HCT116 (cell line): Measurements from ENCODE around the gene SH3TC1. TPM values are rescaled to one million over a fixed set of nuclear protein-coding genes. Genes with fewer than 3 reads are reported as not detected.

Experiments used
- ATAC-seq: fragments of 200-7000 bp; cut with Tn5 transposase; 2 replicates; pipeline ENCODE4 v1.9.1; 2020; ENCODE audit warnings: mild to moderate bottlenecking, moderate library complexity
- BruUV-seq: library from RNA; stranded (reverse); fragments of 400-500 nt; replicated peaks from 2 replicates; lab custom pipeline; 2021; lab: Mats Ljungman, UMichigan
- CTCF ChIA-PET: fragments of 300-600 bp; sonication (Branson Sonifier 250); formaldehyde crosslinking; loops from one replicate; lab custom pipeline; 2021; ENCODE audit warnings: antibody characterized with exemption; lab: Charles Lee
- POLR2A ChIA-PET: fragments of 300-600, 350-600 bp; sonication (Branson Sonifier 250); formaldehyde crosslinking; loops from one replicate; lab custom pipeline; 2021; ENCODE audit warnings: antibody characterized with exemption; lab: Charles Lee
- RAD21 ChIA-PET, 2 experiments: fragments of 300-600 bp; sonication (Branson Sonifier 250); formaldehyde crosslinking; loops; one replicate each; lab custom pipeline; 2023; ENCODE audit warnings: low total read pairs in 2 of 2; ENCODE audit not compliant: uncharacterized antibody in 2 of 2, unreplicated experiment in 2 of 2, low non-redundant PET in 1 of 2; lab: Charles Lee
- DNase-seq: peaks from one replicate; pipeline ENCODE4 v3.0.0-alpha.2; 2010; ENCODE audit warnings: low read depth, low spot score
- H2AFZ ChIP-seq: fragments of 200-600 bp; shearing (Covaris generic), sonication (generic); 2 replicates; pipeline ENCODE4 v1.6.1; 2017; ENCODE audit warnings: low read depth, mixed run types, mixed read lengths, antibody characterized with exemption, low read length; ENCODE audit not compliant: poor library complexity, severe bottlenecking
- H3K27ac ChIP-seq: 2 replicates; pipeline ENCODE4 v1.5.1; 2012; ENCODE audit warnings: low read depth, low read length
- H3K27me3 ChIP-seq: fragments of 200-600 bp; sonication (generic); 2 replicates; pipeline ENCODE4 v1.6.1; 2016; ENCODE audit warnings: mixed run types, low read length, mixed read lengths; ENCODE audit not compliant: insufficient read depth
- H3K36me3 ChIP-seq, 2 experiments: fragments of 200-500 bp in 1 of 2; fragments of 200-600 bp in 1 of 2; sonication (Bioruptor generic) in 1 of 2; sonication (generic) in 1 of 2; 2 replicates each; pipeline versions ENCODE4 v1.5.1 to v1.6.1; 2014 to 2016; ENCODE audit warnings: low read length in 2 of 2, inconsistent platforms in 1 of 2, mixed read lengths in 1 of 2, mixed run types in 1 of 2; ENCODE audit not compliant: insufficient read depth in 2 of 2, control insufficient read depth in 1 of 2
- H3K4me1 ChIP-seq, 2 experiments: fragments of 200-600 bp in 1 of 2; sonication (generic) in 1 of 2; 2 replicates each; pipeline versions ENCODE4 v1.5.1 to v1.6.1; 2012 to 2017; ENCODE audit warnings: low read length in 2 of 2, inconsistent platforms in 1 of 2, mild to moderate bottlenecking in 1 of 2, mixed read lengths in 1 of 2, mixed run types in 1 of 2, moderate library complexity in 1 of 2; ENCODE audit not compliant: insufficient read depth in 2 of 2, control insufficient read depth in 1 of 2
- H3K4me2 ChIP-seq: fragments of 200-600 bp; sonication (generic); 2 replicates; pipeline ENCODE4 v1.6.1; 2017; ENCODE audit warnings: mixed run types, low read length, mixed read lengths
- H3K4me3 ChIP-seq, 2 experiments: fragments of 200-600 bp in 1 of 2; sonication (generic) in 1 of 2; replicated peaks in 1 of 2; 2 replicates each; pipeline ENCODE4 v1.5.1; 2011 to 2016; ENCODE audit warnings: low read length in 2 of 2, control low read depth in 1 of 2, low read depth in 1 of 2, mild to moderate bottlenecking in 1 of 2, mixed read lengths in 1 of 2, mixed run types in 1 of 2
- H3K79me2 ChIP-seq: fragments of 200-600 bp; sonication (generic); 2 replicates; pipeline ENCODE4 v1.6.1; 2017; ENCODE audit warnings: mild to moderate bottlenecking, mixed run types, low read length, moderate library complexity, mixed read lengths; ENCODE audit not compliant: insufficient read depth
- H3K9ac ChIP-seq: fragments of 200-600 bp; sonication (generic); 2 replicates; pipeline ENCODE4 v1.6.1; 2016; ENCODE audit warnings: low read length, mixed read lengths
- H3K9me2 ChIP-seq: fragments of 200-600 bp; sonication (generic), shearing (Covaris generic); 2 replicates; pipeline ENCODE4 v1.6.1; 2017; ENCODE audit warnings: mixed run types, mild to moderate bottlenecking, moderate library complexity; ENCODE audit not compliant: insufficient read depth
- H3K9me3 ChIP-seq, 2 experiments: fragments of 200-500 bp in 1 of 2; fragments of 200-600 bp in 1 of 2; sonication (Bioruptor generic) in 1 of 2; sonication (generic) in 1 of 2; 2 replicates each; pipeline ENCODE4 v1.6.1; 2014 to 2017; ENCODE audit warnings: low read length in 2 of 2, mixed read lengths in 2 of 2, inconsistent platforms in 1 of 2, low read depth in 1 of 2, mild to moderate bottlenecking in 1 of 2, mixed run types in 1 of 2, moderate library complexity in 1 of 2; ENCODE audit not compliant: control insufficient read depth in 1 of 2, insufficient read depth in 1 of 2
- H4K20me1 ChIP-seq: fragments of 200-600 bp; sonication (generic), shearing (Covaris generic); 2 replicates; pipeline ENCODE4 v1.6.1; 2017; ENCODE audit warnings: mixed run types, mild to moderate bottlenecking, moderate library complexity; ENCODE audit not compliant: insufficient read depth
- ATF3 ChIP-seq: IDR thresholded peaks from 2 replicates; pipeline ENCODE4 v1.6.1; 2012
- CEBPB ChIP-seq: IDR thresholded peaks from 2 replicates; pipeline ENCODE4 v1.6.1; 2012; ENCODE audit warnings: low read depth
- EGR1 ChIP-seq: IDR thresholded peaks from 2 replicates; pipeline ENCODE4 v1.6.1; 2012; ENCODE audit warnings: low read depth
- ELF1 ChIP-seq: IDR thresholded peaks from 2 replicates; pipeline ENCODE4 v1.6.1; 2012; ENCODE audit warnings: low read depth, borderline replicate concordance
- EZH2phosphoT487 ChIP-seq: fragments of 200-600 bp; IDR thresholded peaks from 2 replicates; pipeline ENCODE4 v1.6.1; 2018; ENCODE audit warnings: antibody characterized with exemption, borderline replicate concordance
- FOSL1 ChIP-seq: IDR thresholded peaks from 2 replicates; pipeline ENCODE4 v1.6.1; 2012; ENCODE audit warnings: low read depth
- MAX ChIP-seq: IDR thresholded peaks from 2 replicates; pipeline ENCODE4 v1.6.1; 2012
- POLR2AphosphoS5 ChIP-seq: IDR thresholded peaks from 2 replicates; pipeline ENCODE4 v1.6.1; 2011; ENCODE audit warnings: mild to moderate bottlenecking, low read depth, low read length, moderate library complexity
- RAD21 ChIP-seq: IDR thresholded peaks from 2 replicates; pipeline ENCODE4 v1.6.1; 2012; ENCODE audit warnings: low read depth, mild to moderate bottlenecking
- SP1 ChIP-seq: IDR thresholded peaks from 2 replicates; pipeline ENCODE4 v1.6.1; 2012; ENCODE audit warnings: low read depth
- TCF7L2 ChIP-seq: IDR thresholded peaks from 2 replicates; pipeline ENCODE4 v1.7.0; 2011; ENCODE audit warnings: borderline replicate concordance, inconsistent platforms; ENCODE audit not compliant: insufficient read depth, insufficient read length; ENCODE audit errors: extremely low read depth
- YY1 ChIP-seq: IDR thresholded peaks from 2 replicates; pipeline ENCODE4 v1.6.1; 2011; ENCODE audit warnings: low read length, low read depth, moderate library complexity, mild to moderate bottlenecking; ENCODE audit not compliant: insufficient replicate concordance; ENCODE audit errors: extremely low read depth
- ZFX ChIP-seq: fragments of 450-650 bp; IDR thresholded peaks from 2 replicates; pipeline ENCODE4 v1.6.1; 2017
- intact Hi-C: fragments of 100-400 bp; cut with micrococcal nuclease; formaldehyde crosslinking; loops from 2 replicates; pipeline ENCODE4 v1.10.0; 2022
- total RNA-seq: library from RNA; stranded (reverse); gene quantifications from one replicate; pipeline ENCODE4 v1.2.1, GENCODE V29; 2021; ENCODE audit not compliant: unreplicated experiment
- TF ChIP-seq, protein P1 (sequence below): IDR thresholded peaks from 2 replicates; pipeline ENCODE4 v1.6.1; 2011; ENCODE audit warnings: mild to moderate bottlenecking, low read length, moderate library complexity; ENCODE audit not compliant: insufficient replicate concordance; ENCODE audit errors: extremely low read depth
- TF ChIP-seq, protein P2 (sequence below), 3 experiments: fragments of 200-600 bp in 1 of 3; sonication (generic) in 1 of 3; IDR thresholded peaks in 2 of 3; conservative IDR thresholded peaks in 1 of 3; 2 replicates each; pipeline ENCODE4 v1.5.1; 2012 to 2017; ENCODE audit warnings: low read depth in 2 of 3, low read length in 2 of 3, antibody characterized with exemption in 1 of 3, borderline replicate concordance in 1 of 3, control low read depth in 1 of 3, mild to moderate bottlenecking in 1 of 3, mixed read lengths in 1 of 3, mixed run types in 1 of 3, moderate library complexity in 1 of 3; ENCODE audit not compliant: insufficient read depth in 1 of 3

The SH3TC1 gene
- total RNA-seq, 1 experiment from 2014 or later: 12.5 TPM

DNA sequence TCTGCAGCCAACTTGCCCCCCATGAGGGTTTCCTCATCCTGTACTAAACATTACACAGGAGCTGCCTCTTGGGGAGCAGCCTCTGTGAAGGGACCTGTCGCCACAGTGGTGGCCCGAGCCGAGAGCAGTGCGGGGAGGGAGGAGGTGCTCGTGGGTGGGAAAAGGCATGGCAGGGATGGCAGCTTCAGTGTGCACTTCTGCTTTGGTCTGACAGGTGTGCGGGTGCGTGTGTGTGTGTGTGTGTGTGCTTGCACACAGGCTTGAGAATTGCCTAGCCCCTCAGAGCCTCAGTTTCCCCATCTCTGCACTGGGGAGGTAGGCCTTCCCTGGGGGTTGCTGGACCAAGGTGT, 3.9 kb downstream of the SH3TC1 start (continued):
- TF ChIP-seq, protein P1, sequence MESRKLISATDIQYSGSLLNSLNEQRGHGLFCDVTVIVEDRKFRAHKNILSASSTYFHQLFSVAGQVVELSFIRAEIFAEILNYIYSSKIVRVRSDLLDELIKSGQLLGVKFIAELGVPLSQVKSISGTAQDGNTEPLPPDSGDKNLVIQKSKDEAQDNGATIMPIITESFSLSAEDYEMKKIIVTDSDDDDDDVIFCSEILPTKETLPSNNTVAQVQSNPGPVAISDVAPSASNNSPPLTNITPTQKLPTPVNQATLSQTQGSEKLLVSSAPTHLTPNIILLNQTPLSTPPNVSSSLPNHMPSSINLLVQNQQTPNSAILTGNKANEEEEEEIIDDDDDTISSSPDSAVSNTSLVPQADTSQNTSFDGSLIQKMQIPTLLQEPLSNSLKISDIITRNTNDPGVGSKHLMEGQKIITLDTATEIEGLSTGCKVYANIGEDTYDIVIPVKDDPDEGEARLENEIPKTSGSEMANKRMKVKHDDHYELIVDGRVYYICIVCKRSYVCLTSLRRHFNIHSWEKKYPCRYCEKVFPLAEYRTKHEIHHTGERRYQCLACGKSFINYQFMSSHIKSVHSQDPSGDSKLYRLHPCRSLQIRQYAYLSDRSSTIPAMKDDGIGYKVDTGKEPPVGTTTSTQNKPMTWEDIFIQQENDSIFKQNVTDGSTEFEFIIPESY: no peak
- TF ChIP-seq RAD21 (no peak), ELF1 (no peak), TCF7L2 (no peak), YY1 (no peak), EZH2phosphoT487 (no peak), CEBPB (no peak)
- TF ChIP-seq, protein P2, sequence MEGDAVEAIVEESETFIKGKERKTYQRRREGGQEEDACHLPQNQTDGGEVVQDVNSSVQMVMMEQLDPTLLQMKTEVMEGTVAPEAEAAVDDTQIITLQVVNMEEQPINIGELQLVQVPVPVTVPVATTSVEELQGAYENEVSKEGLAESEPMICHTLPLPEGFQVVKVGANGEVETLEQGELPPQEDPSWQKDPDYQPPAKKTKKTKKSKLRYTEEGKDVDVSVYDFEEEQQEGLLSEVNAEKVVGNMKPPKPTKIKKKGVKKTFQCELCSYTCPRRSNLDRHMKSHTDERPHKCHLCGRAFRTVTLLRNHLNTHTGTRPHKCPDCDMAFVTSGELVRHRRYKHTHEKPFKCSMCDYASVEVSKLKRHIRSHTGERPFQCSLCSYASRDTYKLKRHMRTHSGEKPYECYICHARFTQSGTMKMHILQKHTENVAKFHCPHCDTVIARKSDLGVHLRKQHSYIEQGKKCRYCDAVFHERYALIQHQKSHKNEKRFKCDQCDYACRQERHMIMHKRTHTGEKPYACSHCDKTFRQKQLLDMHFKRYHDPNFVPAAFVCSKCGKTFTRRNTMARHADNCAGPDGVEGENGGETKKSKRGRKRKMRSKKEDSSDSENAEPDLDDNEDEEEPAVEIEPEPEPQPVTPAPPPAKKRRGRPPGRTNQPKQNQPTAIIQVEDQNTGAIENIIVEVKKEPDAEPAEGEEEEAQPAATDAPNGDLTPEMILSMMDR (IDR thresholded peaks at IDR 0.05 in 2 of 3, conservative IDR thresholded peaks at IDR 0.05 in 1 of 3; ENCODE audit: borderline replicate concordance in 1 of 3, insufficient read depth in 1 of 3, low read depth in 2 of 3, low read length in 2 of 3): no peak

GRCh38 chr4:8203817-8204216, 4.7 kb downstream of the SH3TC1 start:
- no peak overlapping the region for H3K4me2 ChIP-seq
- no peak overlapping the region for H3K4me3 ChIP-seq
- no peaks in the 10 kb centered on the region for H3K9me2 ChIP-seq
- POLR2A ChIA-PET: no interaction called here
- H3K9ac ChIP-seq: no peak overlapping the region
- H2AFZ ChIP-seq: no peak overlapping the region
- no peak for ATAC-seq
- H3K4me1 ChIP-seq: peaks cover 18 to 30% of the 10 kb centered on the region in 2 experiments
- no peaks in the 10 kb centered on the region for H3K79me2 ChIP-seq
- TF ChIP-seq ATF3 (no peak), ZFX (no peak), POLR2AphosphoS5 (no peak), FOSL1 (no peak), CEBPB (no peak), SP1 (no peak), MAX (no peak), EZH2phosphoT487 (no peak), EGR1 (no peak)
- TF ChIP-seq, all 23 proteins: peak for 0
- RAD21 ChIA-PET: no interaction called here
- H3K36me3 ChIP-seq: no peaks in the 10 kb centered on the region
- no peaks in the 10 kb centered on the region for H3K27me3 ChIP-seq
- no TSS peak for BruUV-seq
- intact Hi-C loops: no loop called here
- H3K9me3 ChIP-seq: no peaks in the 10 kb centered on the region
- no peak overlapping the region for H3K27ac ChIP-seq
- H4K20me1 ChIP-seq: no peaks in the 10 kb centered on the region
- CTCF ChIA-PET: no interaction called here
- no peak for DNase-seq
